HG03571 (cell line): ENCODE data around the gene KAT5.
"Not testable (repeated sequence)": the region's sequence is repeated elsewhere in the genome, so short reads cannot be mapped to it uniquely, and the experiment has no call there.

Source experiments
- ATAC-seq: cut with Tn5 transposase; IDR thresholded peaks from one replicate; pipeline ENCODE4 v1.9.1; 2021; ENCODE audit not compliant: unreplicated experiment

KAT5 gene

DNA sequence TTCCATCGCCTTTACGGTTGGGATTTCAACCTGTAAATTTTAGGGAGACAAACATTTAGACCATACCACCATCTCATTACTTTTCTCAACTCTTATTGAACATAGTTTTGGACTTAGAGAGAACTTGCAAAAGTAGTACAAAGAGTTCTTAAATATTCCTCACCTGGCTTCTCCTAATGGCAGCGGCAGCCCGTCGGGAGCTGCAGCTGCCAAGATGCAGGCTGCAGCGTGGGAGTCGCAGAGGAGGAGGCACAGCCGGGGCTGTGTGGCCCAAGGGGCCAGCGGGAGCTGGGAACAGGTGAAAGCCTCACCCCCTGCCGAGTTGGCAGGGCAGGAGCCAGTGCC is 31.6 kb downstream of the KAT5 start:
- ATAC-seq: no peak

DNA sequence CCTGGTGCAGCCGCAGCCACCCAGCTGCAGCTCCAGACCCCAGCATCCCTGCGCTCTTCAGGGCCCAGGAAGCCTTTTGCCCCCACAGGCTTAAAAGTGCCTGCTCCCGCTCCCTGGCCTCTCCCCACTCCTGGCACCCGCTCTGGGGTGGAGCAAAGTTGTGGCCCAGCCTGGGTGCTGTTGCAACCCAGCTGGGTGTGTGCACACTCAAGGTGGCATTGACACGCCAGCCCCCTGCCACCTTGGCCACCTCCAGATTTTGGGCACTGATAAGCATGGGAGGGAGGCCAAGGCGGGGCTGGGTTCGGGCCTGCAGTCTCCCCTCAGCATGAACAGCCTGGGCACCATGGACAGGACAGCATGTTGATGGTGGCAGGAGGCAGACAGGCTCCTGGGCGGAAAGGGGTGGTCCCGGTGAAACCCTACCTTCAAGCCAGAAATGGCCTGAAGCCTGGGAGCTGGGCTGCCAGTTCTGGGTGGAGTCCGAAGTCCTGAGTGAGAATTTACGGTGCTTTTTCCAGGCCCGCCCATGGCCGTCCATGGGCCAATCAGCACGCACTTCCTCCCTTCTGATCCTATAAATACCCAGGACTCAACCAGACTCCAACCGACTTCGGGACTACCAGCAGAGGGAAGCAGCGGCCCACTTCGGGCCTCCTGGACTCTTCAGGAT is 32.1 kb downstream of the KAT5 start:
- ATAC-seq: no peak

DNA sequence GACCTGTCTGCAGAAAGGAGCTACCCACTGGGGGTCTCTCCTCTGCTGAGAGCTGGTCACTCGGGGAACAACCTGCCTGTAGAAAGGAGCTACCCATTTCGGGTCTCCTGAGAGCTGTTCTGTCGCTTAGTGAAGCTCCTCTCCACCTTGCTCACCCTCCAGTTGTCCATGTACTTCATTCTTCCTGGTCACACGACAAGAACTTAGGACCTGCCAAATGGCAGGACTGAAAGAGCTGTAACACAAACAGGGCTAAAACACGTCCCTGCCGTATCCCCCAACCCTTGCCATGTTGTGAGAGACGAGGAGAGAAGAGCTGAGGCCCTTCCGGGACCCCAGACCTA is 32.6 kb downstream of the KAT5 start:
- no peak for ATAC-seq

DNA sequence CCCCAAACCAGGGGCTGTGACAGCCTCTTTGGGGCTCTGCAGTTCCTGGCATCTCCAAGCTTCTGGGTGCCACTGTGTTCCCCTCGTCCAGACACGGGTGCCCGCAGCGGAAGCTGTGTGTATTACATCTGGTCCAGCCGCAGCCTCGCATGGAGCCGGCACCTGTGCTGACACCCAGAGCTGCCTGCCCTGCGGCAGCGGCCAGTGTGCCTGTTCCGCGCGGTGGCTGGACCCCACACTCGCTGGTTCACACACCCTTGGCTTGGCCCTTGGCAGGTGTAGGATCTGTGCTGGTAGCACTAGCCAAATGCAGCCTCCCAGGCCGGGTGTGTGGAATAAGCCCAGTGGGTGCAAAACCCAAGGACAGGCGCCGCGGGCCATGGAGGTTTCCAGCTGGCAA is 33.0 kb downstream of the KAT5 start:
- ATAC-seq: no peak

DNA sequence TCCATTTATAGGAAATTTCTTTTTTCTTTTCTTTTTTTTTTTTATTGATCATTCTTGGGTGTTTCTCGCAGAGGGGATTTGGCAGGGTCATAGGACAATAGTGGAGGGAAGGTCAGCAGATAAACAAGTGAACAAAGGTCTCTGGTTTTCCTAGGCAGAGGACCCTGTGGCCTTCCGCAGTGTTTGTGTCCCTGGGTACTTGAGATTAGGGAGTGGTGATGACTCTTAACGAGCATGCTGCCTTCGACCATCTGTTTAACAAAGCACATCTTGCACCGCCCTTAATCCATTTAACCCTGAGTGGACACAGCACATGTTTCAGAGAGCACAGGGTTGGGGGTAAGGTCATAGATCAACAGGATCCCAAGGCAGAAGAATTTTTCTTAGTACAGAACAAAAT is 50.1 kb downstream of the KAT5 start:
- ATAC-seq: not testable (repeated sequence)

DNA sequence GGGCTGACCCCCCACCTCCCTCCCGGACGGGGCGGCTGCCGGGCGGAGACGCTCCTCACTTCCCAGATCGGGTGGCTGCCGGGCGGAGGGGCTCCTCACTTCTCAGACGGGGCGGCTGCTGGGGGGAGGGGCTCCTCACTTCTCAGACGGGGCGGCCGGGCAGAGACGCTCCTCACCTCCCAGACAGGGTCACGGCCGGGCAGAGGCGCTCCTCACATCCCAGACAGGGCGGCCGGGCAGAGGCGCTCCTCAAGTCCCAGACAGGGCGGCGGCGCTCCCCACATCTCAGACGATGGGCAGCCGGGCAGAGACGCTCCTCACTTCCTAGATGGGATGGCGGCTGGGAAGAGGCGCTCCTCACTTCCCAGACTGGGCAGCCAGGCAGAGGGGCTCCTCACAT is 50.8 kb downstream of the KAT5 start:
- not testable (repeated sequence) for ATAC-seq

DNA sequence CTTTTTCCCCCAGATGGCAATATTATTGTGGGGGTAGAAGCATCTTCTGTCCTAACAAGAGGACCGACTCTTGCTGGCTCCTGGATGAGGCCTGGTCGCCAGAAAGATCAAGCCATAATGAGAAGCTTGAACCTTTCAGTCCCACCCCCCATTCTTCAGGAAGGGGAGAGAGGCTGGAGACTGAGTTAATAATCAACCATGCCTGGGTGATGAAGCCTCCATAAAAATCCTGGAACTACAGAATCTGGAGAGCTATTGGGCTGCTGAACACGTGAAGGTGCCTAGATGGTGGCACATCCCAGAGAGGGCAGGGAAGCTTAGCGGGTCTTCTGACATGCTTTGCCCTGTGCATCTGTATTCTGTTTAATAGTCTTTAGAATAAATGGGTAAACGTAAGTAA is 52.4 kb downstream of the KAT5 start:
- no peak for ATAC-seq

DNA sequence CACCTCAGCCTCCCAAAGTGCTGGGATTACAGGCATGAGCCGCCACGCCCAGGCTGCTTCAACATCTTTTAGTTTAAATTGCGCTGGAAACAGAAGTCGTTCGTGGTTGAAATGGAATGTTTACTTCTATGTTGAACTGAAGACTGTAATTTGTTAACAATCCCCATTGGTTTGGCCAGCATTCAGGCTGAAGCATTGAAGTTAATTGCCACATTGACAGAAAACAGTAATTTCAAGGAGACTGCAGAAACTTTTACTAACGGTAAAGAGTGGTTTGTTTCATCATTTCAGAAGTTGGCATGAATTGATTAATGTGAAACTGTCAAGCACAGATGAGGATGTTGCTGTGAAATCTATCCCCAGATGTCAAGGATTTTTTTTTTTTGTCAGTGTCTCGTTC is 54.5 kb downstream of the KAT5 start:
- ATAC-seq: no peak

DNA sequence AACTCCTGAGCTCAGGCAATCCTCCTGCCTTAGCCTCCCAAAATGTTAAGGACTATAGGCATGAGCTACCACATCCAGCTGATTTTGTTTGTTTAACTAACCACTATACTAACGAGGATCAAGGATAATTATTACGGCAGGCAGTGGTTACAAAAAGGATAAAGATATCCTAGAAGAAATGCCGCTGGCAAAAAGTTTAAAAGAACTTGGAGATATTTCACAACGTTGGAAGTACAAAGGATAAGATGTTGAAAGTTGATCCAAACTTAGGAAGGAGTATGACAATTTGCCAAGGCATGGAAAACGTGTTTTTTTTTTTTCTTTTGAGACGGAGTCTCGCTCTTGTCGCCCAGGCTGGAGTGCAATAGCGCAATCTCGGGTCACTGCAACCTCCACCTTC is 55.4 kb downstream of the KAT5 start:
- no peak for ATAC-seq

DNA sequence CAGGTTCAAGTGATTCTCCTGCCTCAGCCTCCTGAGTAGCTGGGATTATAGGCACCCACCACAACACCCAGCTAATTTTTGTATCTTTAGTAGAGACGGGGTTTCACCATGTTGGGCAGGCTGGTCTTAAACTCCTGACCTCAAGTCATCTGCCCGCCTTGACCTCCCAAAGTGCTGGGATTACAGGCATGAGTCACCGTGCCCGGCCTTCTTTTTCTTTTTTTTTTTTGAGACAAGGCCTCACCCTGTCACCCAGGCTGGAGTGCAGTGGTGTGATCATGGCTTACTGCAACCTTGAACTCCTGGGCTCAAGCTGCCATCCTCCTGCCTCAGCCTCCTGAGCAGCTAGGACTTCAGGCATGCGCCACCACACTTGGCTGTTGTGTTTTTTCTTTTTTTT is 55.8 kb downstream of the KAT5 start:
- ATAC-seq: not testable (repeated sequence)
